GM23338 (cell line): Measurements from ENCODE around the gene CCDC106. TPM values are rescaled to one million over a fixed set of nuclear protein-coding genes. Genes with fewer than 3 reads are reported as not detected.
A peak's percentile ranks its signal among the peaks of the same experiment; 100 is the strongest.

ENCODE experiments used
- ATAC-seq: fragments of 200-7000 bp; cut with Tn5 transposase; 3 replicates; pipeline ENCODE4 v1.9.1; 2020
- DNase-seq: peaks from one replicate; pipeline ENCODE4 v3.0.0-alpha.2; 2015; ENCODE audit warnings: low spot score
- H2AFZ ChIP-seq: fragments of 200-600 bp; sonication (generic); 2 replicates; pipeline ENCODE4 v1.8.0; 2016; ENCODE audit warnings: antibody characterized with exemption, mild to moderate bottlenecking, moderate library complexity
- H3F3A ChIP-seq: fragments of 200-600 bp; sonication (generic); replicated peaks from 2 replicates; pipeline ENCODE4 v1.8.0; 2017; ENCODE audit warnings: antibody characterized with exemption, mixed run types, low read depth
- H3K27ac ChIP-seq: fragments of 200-600 bp; sonication (generic); 2 replicates; pipeline ENCODE4 v1.6.1; 2016; ENCODE audit warnings: low read depth
- H3K27me3 ChIP-seq: fragments of 200-600 bp; sonication (generic); 2 replicates; pipeline ENCODE4 v1.8.0; 2016; ENCODE audit warnings: mild to moderate bottlenecking, mixed run types, moderate library complexity; ENCODE audit not compliant: insufficient read depth
- H3K36me3 ChIP-seq: fragments of 200-600 bp; sonication (generic); 2 replicates; pipeline ENCODE4 v1.8.0; 2016; ENCODE audit warnings: mild to moderate bottlenecking; ENCODE audit not compliant: insufficient read depth
- H3K4me1 ChIP-seq: fragments of 200-600 bp; sonication (generic); 2 replicates; pipeline ENCODE4 v1.8.0; 2016; ENCODE audit warnings: mild to moderate bottlenecking, moderate library complexity; ENCODE audit not compliant: insufficient read depth
- H3K4me2 ChIP-seq: fragments of 200-600 bp; sonication (generic); 2 replicates; pipeline ENCODE4 v1.7.1; 2017; ENCODE audit warnings: mixed run types
- H3K4me3 ChIP-seq: fragments of 200-600 bp; sonication (generic); 2 replicates; pipeline ENCODE4 v1.6.1; 2016; ENCODE audit warnings: mixed run types
- H3K79me2 ChIP-seq: fragments of 200-600 bp; sonication (generic); replicated peaks from 2 replicates; pipeline ENCODE4 v1.8.0; 2017; ENCODE audit warnings: mild to moderate bottlenecking; ENCODE audit not compliant: insufficient read depth
- H3K9me2 ChIP-seq: fragments of 200-600 bp; sonication (generic); 2 replicates; pipeline ENCODE4 v1.8.0; 2017; ENCODE audit not compliant: insufficient read depth
- H4K20me1 ChIP-seq: fragments of 200-600 bp; sonication (generic); replicated peaks from 2 replicates; pipeline ENCODE4 v1.8.0; 2017; ENCODE audit warnings: mild to moderate bottlenecking; ENCODE audit not compliant: insufficient read depth
- H3K27ac Mint-ChIP-seq: 2 replicates; pipeline ENCODE4 v1.8.0; 2020; ENCODE audit warnings: inconsistent platforms, mild to moderate bottlenecking, moderate library complexity, mixed read lengths
- H3K27me3 Mint-ChIP-seq: 3 replicates; pipeline ENCODE4 v1.8.0; 2022; ENCODE audit warnings: low read depth, mild to moderate bottlenecking, moderate library complexity, mixed read lengths, inconsistent platforms; ENCODE audit not compliant: insufficient read depth, poor library complexity
- H3K36me3 Mint-ChIP-seq: 3 replicates; pipeline ENCODE4 v1.8.0; 2021; ENCODE audit warnings: low read depth, mild to moderate bottlenecking, inconsistent platforms, moderate library complexity, mixed read lengths
- H3K4me1 Mint-ChIP-seq: 3 replicates; pipeline ENCODE4 v1.8.0; 2020; ENCODE audit warnings: mild to moderate bottlenecking, inconsistent platforms, mixed read lengths
- H3K4me3 Mint-ChIP-seq: 3 replicates; pipeline ENCODE4 v1.8.0; 2021; ENCODE audit warnings: moderate library complexity, mild to moderate bottlenecking, inconsistent platforms, mixed read lengths
- H3K9me3 Mint-ChIP-seq: 3 replicates; pipeline ENCODE4 v1.8.0; 2020; ENCODE audit warnings: moderate library complexity, mild to moderate bottlenecking, inconsistent platforms, mixed read lengths
- CTCF ChIP-seq, 2 experiments: fragments of 200-600 bp in 1 of 2; sonication (generic) in 1 of 2; conservative IDR thresholded peaks; 2 replicates each; pipeline versions ENCODE4 v1.5.1 to v1.6.1; 2016 to 2017; ENCODE audit warnings: antibody characterized with exemption in 2 of 2, low read depth in 2 of 2, mild to moderate bottlenecking in 2 of 2, moderate library complexity in 1 of 2
- ETS1 ChIP-seq: IDR thresholded peaks from 2 replicates; pipeline ENCODE4 v1.6.1; 2016; ENCODE audit warnings: antibody characterized with exemption
- EZH2 ChIP-seq: fragments of 200-600 bp; sonication (generic); IDR thresholded peaks from one replicate; pipeline ENCODE4 v1.8.0; 2017; ENCODE audit warnings: antibody characterized with exemption, mild to moderate bottlenecking, low read depth; ENCODE audit not compliant: unreplicated experiment
- EZH2phosphoT487 ChIP-seq: fragments of 200-600 bp; sonication (generic); IDR thresholded peaks from one replicate; pipeline ENCODE4 v1.8.1; 2018; ENCODE audit warnings: antibody characterized with exemption; ENCODE audit not compliant: unreplicated experiment
- JUNB ChIP-seq: IDR thresholded peaks from one replicate; pipeline ENCODE4 v1.6.1; 2016; ENCODE audit warnings: antibody characterized with exemption; ENCODE audit not compliant: unreplicated experiment
- NANOG ChIP-seq: IDR thresholded peaks from 2 replicates; pipeline ENCODE4 v1.6.1; 2016; ENCODE audit warnings: antibody characterized with exemption, borderline replicate concordance
- POLR2AphosphoS5 ChIP-seq: IDR thresholded peaks from 2 replicates; pipeline ENCODE4 v1.6.1; 2016; ENCODE audit warnings: antibody characterized with exemption, low read depth
- REST ChIP-seq: IDR thresholded peaks from one replicate; pipeline ENCODE4 v1.6.1; 2018; ENCODE audit warnings: antibody characterized with exemption; ENCODE audit not compliant: unreplicated experiment
- STAT1 ChIP-seq: IDR thresholded peaks from one replicate; pipeline ENCODE4 v1.6.1; 2016; ENCODE audit warnings: antibody characterized with exemption; ENCODE audit not compliant: unreplicated experiment
- ZNF331 ChIP-seq: fragments of 250-450 bp; sonication (Bioruptor Pico); IDR thresholded peaks from 2 replicates; pipeline ENCODE4 v1.5.0; 2020; ENCODE audit warnings: low read depth, mild to moderate bottlenecking, moderate library complexity
- ZNF462 ChIP-seq: fragments of 250-450 bp; sonication (Bioruptor Pico); IDR thresholded peaks from 2 replicates; pipeline ENCODE4 v1.5.0; 2020; ENCODE audit warnings: mild to moderate bottlenecking, moderate library complexity
- polyA plus RNA-seq: library from polyadenylated mRNA; unstranded; fragments of >200 nt; fragmentation: Nextera tagmentation; extraction: Ambion mirVana; gene quantifications from 2 replicates; pipeline ENCODE4 v1.2.1, GENCODE V29; 2016
- total RNA-seq: library from RNA; depleted of rRNA; stranded (reverse); fragments of >200 nt; shearing (Covaris generic); gene quantifications from 2 replicates; pipeline ENCODE4 v1.2.3, GENCODE V29; 2014

CCDC106 gene
- total and polyA plus RNA-seq, 2 experiments from 2014 or later = 12.0 to 17.6 TPM

- Mint-ChIP-seq H3K27me3 (peaks cover 46% of the 10 kb centered on the region), H3K4me1 (peaks cover 33% of the 10 kb centered on the region), H3K9me3 (peaks cover 9% of the 10 kb centered on the region; the same call in 2 of the 3 replicates), H3K36me3 (peaks cover 83% of the 10 kb centered on the region), H3K4me3 (peak overlapping the region; percentile 7; the same call in 1 of the 3 replicates), H3K27ac (peak overlapping the region; percentile 25)
- ATAC-seq (no peak), DNase-seq (no peak)
- H3K36me3 ChIP-seq = peaks cover 17% of the 10 kb centered on the region
- no peak overlapping the region for H3K4me3 ChIP-seq
- H3K27me3 ChIP-seq = no peaks in the 10 kb centered on the region
- no peak overlapping the region for H2AFZ ChIP-seq
- no peaks in the 10 kb centered on the region for H3K9me2 ChIP-seq
- H3K4me1 ChIP-seq = peaks cover 25% of the 10 kb centered on the region
- H3K4me2 ChIP-seq = no peak overlapping the region
- peaks cover 37% of the 10 kb centered on the region for H4K20me1 ChIP-seq
- H3K79me2 ChIP-seq = peaks cover 69% of the 10 kb centered on the region
- H3F3A ChIP-seq = peaks cover 47% of the 10 kb centered on the region
- peak overlapping the region; percentile 90 for H3K27ac ChIP-seq
- TF ChIP-seq ZNF462 (no peak), JUNB (no peak), EZH2 (no peak), NANOG (no peak), ETS1 (no peak), EZH2phosphoT487 (no peak), CTCF (conservative IDR thresholded peaks at IDR 0.05; ENCODE audit: low read depth in 2 of 2) (no peak), ZNF331 (no peak), REST (no peak), STAT1 (no peak), POLR2AphosphoS5 (no peak)
Observed at GRCh38 chr19:55671054-55671378, 23.0 kb downstream of the CCDC106 start.
